GM10847 (cell line): ENCODE results near the gene VASP.

Experiments
- POLR2A ChIP-seq: IDR thresholded peaks from 2 replicates; pipeline ENCODE4 v1.6.1; 2011; ENCODE audit not compliant: insufficient read length; ENCODE audit errors: extremely low read depth

Gene VASP

GRCh38 chr19:45471931-45472562 is 35.2 kb upstream of the VASP start:
- TF ChIP-seq POLR2A = no peak

- no peak for TF ChIP-seq POLR2A
These were observed 34.5 kb upstream of the VASP start for GRCh38 chr19:45472563-45473366.

- TF ChIP-seq POLR2A = no peak
These were observed 34.0 kb upstream of the VASP start for GRCh38 chr19:45473367-45473681.

- TF ChIP-seq POLR2A = no peak
These were observed 33.3 kb upstream of the VASP start for GRCh38 chr19:45473682-45474605.

- no peak for TF ChIP-seq POLR2A
These were observed 32.4 kb upstream of the VASP start for GRCh38 chr19:45474606-45475521.

GRCh38 chr19:45475537-45476291 is 31.6 kb upstream of the VASP start:
- no peak for TF ChIP-seq POLR2A

- TF ChIP-seq POLR2A = no peak
These were observed 31.0 kb upstream of the VASP start for GRCh38 chr19:45476304-45476703.

GRCh38 chr19:45477186-45477585 is 30.1 kb upstream of the VASP start:
- no peak for TF ChIP-seq POLR2A

- TF ChIP-seq POLR2A = no peak
These were observed 29.4 kb upstream of the VASP start for GRCh38 chr19:45477713-45478453.

- TF ChIP-seq POLR2A = peak; percentile 38
These were observed 28.6 kb upstream of the VASP start for GRCh38 chr19:45478454-45479238.

GRCh38 chr19:45483033-45483432 is 24.2 kb upstream of the VASP start:
- TF ChIP-seq POLR2A = no peak

- no peak for TF ChIP-seq POLR2A
These were observed 22.9 kb upstream of the VASP start for GRCh38 chr19:45484273-45484945.
